Activated CD4-positive, alpha-beta T cell treated with anti-CD3 and anti-CD28 coated beads, Interleukin-2, amount 50 U/mL, for 1 hour (primary cell): ENCODE results near the gene PFKFB1.

Experiments used
- DNase-seq: peaks from one replicate; pipeline ENCODE4 v3.0.0-alpha.2; 2020

Gene PFKFB1

DNA sequence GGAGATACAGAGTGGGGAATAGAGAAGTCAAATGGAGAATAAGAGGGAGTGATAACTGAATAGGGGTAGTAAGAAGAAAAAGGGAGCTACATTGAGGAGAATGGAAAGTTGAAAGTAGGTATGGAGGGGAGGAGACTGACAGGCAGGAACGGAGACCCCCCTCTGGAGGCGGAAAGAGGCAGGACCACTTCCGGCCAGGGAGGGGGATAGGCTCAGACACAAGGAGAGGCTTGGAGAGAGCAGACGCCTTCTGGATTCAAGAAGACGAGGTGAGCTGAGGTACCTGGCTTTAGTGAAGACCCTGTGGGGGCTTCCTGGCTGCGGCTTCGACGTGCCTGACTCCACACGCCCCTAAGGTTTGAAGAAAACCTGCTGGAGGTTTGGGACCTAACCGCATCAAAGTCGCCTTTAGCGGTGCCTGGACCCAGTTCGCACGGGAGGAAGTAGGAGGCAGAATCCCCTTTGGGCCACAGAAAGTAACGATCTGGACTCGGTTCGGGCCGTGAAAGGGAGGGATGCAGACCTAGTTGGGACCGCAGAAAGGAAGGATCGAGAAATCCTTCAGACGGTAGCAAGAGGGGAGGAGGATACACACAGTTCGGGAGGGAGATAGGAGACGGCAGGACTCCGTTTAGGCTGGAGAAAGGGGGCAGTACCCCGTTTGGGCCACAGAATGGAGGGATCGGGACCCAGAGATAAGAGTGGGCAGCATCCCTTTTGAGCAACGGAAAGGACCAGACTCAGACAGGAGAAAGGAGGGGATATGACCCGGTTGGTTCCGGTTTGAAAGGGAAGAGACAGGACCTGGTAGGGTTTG lies 73.2 kb downstream of the PFKFB1 start, which contains the start of gene TRO:
TRO (plus strand) TSS at position 215 of the 817 bp plus-strand sequence. CDS start 1,423 bp downstream, outside the sequence.
- no peak for DNase-seq

DNA sequence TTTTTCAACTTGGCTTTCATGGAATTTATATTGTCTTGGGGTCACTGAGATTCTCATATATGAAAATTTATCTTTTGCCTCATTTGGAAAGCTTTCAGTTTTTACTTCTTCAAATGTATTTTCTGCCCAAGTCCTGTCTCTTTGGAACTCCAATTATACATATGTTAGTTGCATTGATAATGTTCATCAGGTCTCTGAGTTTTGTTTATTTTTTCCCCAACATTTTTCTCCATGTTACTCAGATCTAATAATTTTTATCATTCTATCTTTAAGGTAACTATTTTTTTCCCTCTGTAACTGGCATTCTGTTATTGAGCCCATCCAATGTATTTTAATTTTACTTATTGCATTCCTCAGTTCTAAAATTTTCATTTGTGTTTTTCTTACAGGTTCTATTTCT lies 84.0 kb downstream of the PFKFB1 start:
- DNase-seq: no peak

DNA sequence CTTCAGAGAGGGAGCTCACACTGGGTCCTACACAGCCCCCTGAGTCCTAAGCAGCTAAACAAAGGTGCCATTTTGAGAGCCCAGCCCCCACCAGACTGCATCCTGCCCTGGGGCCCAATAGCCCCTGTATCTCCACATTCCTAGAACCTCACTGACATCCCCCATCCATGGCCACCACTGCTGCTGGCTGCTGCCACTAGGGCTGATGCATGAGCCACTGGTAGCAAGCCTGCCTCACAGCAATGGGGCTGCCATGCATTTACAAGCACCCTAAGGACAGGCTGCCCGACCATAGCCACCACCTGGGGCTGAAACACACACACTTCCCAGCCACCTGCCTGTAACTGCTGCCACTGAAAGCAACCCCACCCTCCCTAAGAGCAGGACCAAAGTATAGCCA lies 99.8 kb downstream of the PFKFB1 start:
- no peak for DNase-seq

DNA sequence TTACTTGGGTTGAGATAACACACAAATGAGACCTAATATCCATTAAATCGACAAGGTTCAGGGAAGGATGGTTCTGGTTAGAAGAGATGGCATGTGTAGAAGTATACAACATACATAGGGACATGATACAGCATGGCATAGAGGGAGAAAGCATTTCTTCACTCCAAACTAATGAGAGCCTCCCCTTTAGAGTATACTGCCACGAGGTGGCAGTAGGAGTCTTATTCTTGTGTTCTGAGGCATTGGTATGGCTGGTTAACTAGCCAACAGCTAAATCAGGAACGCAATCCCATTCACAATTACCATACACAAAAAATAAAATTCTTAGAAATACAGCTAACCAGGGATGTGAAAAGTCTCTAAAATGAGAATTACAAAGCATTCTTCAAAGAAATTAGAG lies 102.4 kb downstream of the PFKFB1 start:
- peak; percentile 22 for DNase-seq

DNA sequence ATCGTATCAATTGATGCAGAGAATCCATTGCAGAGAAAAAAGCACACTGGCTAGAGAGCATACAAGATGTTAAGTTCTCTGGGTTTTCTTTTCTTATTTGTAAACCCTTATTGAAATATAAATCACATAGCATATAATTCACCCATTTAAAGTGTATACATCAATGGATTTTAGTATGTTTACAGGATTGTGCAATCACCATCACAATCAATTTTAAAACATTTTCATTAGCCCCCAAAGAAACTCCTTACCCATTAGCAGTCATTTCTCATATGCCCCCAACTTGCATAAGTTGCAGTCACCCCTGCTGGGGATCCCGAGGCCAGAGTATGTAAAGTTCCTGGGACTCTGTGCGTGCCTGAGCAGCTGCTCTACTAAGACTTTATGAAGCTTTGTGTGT lies 108.2 kb downstream of the PFKFB1 start:
- no peak for DNase-seq
